ENCODE results near the gene XRCC3. TPM values are rescaled to one million over a fixed set of nuclear protein-coding genes. Genes with fewer than 3 reads are reported as not detected.
"Not testable (repeated sequence)": the region's sequence is repeated elsewhere in the genome, so short reads cannot be mapped to it uniquely, and the experiment has no call there.

The XRCC3 gene
- total and polyA plus RNA-seq, 7 donors: 1.8 to 15.7 (median 3.6) TPM

GRCh38 chr14:103692159-103692558 is 23.1 kb downstream of the XRCC3 start:
- no peak for DNase-seq
- H3K36me3 ChIP-seq: peaks cover 12 to 60% (median 31%) of the 10 kb centered on the region in 4 donors
- no peaks in the 10 kb centered on the region for H3K9me3 ChIP-seq
- H3K27me3 ChIP-seq: no peaks in the 10 kb centered on the region
- H3K4me3 ChIP-seq: no peak overlapping the region
- intact Hi-C loops (cut with DNase I): no loop called here
- no peak overlapping the region for H3K27ac ChIP-seq
- WGBS, 2 donors: 86 to 95% methylated on average over 17 of the region's 17 CpGs
- peaks cover 0 to 45% (median 25%) of the 10 kb centered on the region in 4 donors for H3K4me1 ChIP-seq
- TF ChIP-seq, protein P1, sequence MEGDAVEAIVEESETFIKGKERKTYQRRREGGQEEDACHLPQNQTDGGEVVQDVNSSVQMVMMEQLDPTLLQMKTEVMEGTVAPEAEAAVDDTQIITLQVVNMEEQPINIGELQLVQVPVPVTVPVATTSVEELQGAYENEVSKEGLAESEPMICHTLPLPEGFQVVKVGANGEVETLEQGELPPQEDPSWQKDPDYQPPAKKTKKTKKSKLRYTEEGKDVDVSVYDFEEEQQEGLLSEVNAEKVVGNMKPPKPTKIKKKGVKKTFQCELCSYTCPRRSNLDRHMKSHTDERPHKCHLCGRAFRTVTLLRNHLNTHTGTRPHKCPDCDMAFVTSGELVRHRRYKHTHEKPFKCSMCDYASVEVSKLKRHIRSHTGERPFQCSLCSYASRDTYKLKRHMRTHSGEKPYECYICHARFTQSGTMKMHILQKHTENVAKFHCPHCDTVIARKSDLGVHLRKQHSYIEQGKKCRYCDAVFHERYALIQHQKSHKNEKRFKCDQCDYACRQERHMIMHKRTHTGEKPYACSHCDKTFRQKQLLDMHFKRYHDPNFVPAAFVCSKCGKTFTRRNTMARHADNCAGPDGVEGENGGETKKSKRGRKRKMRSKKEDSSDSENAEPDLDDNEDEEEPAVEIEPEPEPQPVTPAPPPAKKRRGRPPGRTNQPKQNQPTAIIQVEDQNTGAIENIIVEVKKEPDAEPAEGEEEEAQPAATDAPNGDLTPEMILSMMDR (IDR thresholded peaks at IDR 0.05): no peak
- TF ChIP-seq POLR2A (IDR thresholded peaks at IDR 0.05): no peak
- TF ChIP-seq POLR2AphosphoS5 (IDR thresholded peaks at IDR 0.05): no peak

DNA sequence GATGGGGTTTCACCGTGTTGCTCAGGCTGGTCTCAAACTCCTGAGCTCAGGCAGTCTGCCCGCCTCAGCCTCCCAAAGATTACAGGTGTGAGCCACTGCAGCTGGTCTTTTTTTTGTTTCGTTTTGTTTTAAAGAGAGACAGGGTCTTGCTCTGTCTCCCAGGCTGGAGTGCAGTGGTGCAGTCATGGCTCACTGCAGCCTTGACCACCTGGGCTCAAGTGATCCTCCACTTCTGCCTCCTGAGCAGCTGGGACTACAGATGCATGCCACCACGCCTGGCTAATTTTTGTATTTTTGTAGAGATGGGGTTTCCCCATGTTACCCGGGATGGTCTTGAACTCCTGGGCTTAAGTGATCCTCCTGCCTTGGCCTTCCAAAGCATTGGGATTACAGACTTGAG is 23.6 kb downstream of the XRCC3 start:
- intact Hi-C loops (cut with DNase I): not testable (repeated sequence)
- WGBS, 2 donors: 76 to 87% methylated on average over 5 of the region's 5 CpGs
- H3K36me3 ChIP-seq: peaks cover 12 to 65% (median 35%) of the 10 kb centered on the region in 4 donors

GRCh38 chr14:103690332-103690731 is 24.9 kb downstream of the XRCC3 start:
- Histone ChIP-seq H3K36me3 (peaks cover 19 to 78% (median 44%) of the 10 kb centered on the region in 4 donors), H3K27me3 (no peaks in the 10 kb centered on the region), H3K27ac (no peak overlapping the region), H3K9me3 (no peaks in the 10 kb centered on the region), H3K4me1 (peaks cover 0 to 27% (median 6%) of the 10 kb centered on the region in 4 donors), H3K4me3 (no peak overlapping the region)
- 94 to 97% methylated on average over 8 of the region's 8 CpGs for WGBS, 2 donors
- intact Hi-C loops (cut with DNase I): no loop called here
- DNase-seq: no peak
- no peak for TF ChIP-seq POLR2A (IDR thresholded peaks at IDR 0.05)
- TF ChIP-seq, protein P1 (IDR thresholded peaks at IDR 0.05): no peak
- no peak for TF ChIP-seq EP300 (IDR thresholded peaks at IDR 0.05)
- TF ChIP-seq POLR2AphosphoS5 (IDR thresholded peaks at IDR 0.05): no peak

More for the DNA sequence above, 23.6 kb downstream of the XRCC3 start:
- H3K27me3 ChIP-seq, H3K9me3 ChIP-seq, H3K4me3 ChIP-seq, DNase-seq, H3K27ac ChIP-seq: not testable (repeated sequence)
- H3K4me1 ChIP-seq: peaks cover 0 to 40% (median 19%) of the 10 kb centered on the region in 4 donors

- intact Hi-C loops (cut with DNase I): no loop called here
- peaks cover 21 to 82% (median 45%) of the 10 kb centered on the region in 4 donors for H3K36me3 ChIP-seq
- TF ChIP-seq POLR2AphosphoS5 (IDR thresholded peaks at IDR 0.05): no peak
- TF ChIP-seq, protein P1 (IDR thresholded peaks at IDR 0.05): no peak
- no peak for TF ChIP-seq POLR2A (IDR thresholded peaks at IDR 0.05)
- no peak for TF ChIP-seq EP300 (IDR thresholded peaks at IDR 0.05)
- no peaks in the 10 kb centered on the region for H3K27me3 ChIP-seq
- H3K4me1 ChIP-seq: peaks cover 0 to 20% (median 3%) of the 10 kb centered on the region in 4 donors
- H3K27ac ChIP-seq: peak overlapping the region in 3 of 4 donors; percentile 11 to 15 (median 14)
- H3K4me3 ChIP-seq: no peak overlapping the region
- DNase-seq: no peak
- H3K9me3 ChIP-seq: no peaks in the 10 kb centered on the region
- WGBS, 2 donors: 84% methylated on average over 16 of the region's 16 CpGs
Measured at GRCh38 chr14:103688906-103689902, 26.0 kb downstream of the XRCC3 start.

GRCh38 chr14:103688441-103688840 is 26.8 kb downstream of the XRCC3 start:
- H3K27ac ChIP-seq: peak overlapping the region in 1 of 4 donors; percentile 14
- intact Hi-C loops (cut with DNase I): no loop called here
- 95 to 96% methylated on average over 5 of the region's 5 CpGs for WGBS, 2 donors
- H3K9me3 ChIP-seq: no peaks in the 10 kb centered on the region
- DNase-seq: no peak
- H3K27me3 ChIP-seq: no peaks in the 10 kb centered on the region
- peaks cover 17 to 82% (median 43%) of the 10 kb centered on the region in 4 donors for H3K36me3 ChIP-seq
- H3K4me1 ChIP-seq: peaks cover 0 to 20% (median 3%) of the 10 kb centered on the region in 4 donors
- H3K4me3 ChIP-seq: no peak overlapping the region
- no peak for TF ChIP-seq POLR2AphosphoS5 (IDR thresholded peaks at IDR 0.05)

Measured in sigmoid colon (tissue), 7 donors.